Measurements from ENCODE around the gene CYFIP1. TPM values are rescaled to one million over a fixed set of nuclear protein-coding genes. Genes with fewer than 3 reads are reported as not detected.

Gene CYFIP1
- total RNA-seq, 2 experiments from 2014 or later, result 8.8 to 9.3 TPM

DNA sequence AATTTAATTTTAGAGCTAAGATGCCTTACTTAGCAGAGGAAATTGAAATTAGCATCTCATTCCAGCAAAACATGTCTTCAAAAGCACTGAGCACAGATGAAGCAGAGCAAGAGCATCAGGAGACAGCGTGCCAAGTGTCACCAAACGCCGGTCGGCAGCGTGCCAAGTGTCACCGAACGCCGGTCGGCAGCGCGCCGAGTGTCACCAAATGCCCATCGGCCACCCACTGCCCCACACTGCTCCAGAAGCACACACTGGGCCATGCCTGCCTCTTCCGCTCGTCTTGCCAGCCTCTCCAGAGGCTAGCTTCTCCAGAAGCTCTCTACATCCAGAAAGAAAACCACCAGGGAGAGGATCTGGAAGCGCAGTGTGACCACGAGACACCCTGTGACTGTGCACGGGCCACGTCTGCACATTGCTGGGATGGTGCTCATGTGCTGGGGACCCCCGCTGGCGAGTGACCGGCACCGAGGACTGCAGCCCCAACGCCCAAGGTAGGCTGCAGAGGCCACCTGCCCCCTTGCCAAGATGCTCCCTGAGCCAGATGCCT is 37.8 kb downstream of the CYFIP1 start:
- ChIA-PET POLR2A (no interaction called here), CTCF (no interaction called here)
- ATAC-seq, result no peak
- Mint-ChIP-seq H3K4me1 (ENCODE audit: low read depth) (no peaks in the 10 kb centered on the region), H3K4me3 (no peak overlapping the region), H3K27ac (no peak overlapping the region), H3K36me3 (ENCODE audit: low read depth) (no peaks in the 10 kb centered on the region), H3K9me3 (ENCODE audit: insufficient read depth) (no peaks in the 10 kb centered on the region), H3K27me3 (ENCODE audit: low read depth) (no peaks in the 10 kb centered on the region)
- DNase-seq, result no peak

DNA sequence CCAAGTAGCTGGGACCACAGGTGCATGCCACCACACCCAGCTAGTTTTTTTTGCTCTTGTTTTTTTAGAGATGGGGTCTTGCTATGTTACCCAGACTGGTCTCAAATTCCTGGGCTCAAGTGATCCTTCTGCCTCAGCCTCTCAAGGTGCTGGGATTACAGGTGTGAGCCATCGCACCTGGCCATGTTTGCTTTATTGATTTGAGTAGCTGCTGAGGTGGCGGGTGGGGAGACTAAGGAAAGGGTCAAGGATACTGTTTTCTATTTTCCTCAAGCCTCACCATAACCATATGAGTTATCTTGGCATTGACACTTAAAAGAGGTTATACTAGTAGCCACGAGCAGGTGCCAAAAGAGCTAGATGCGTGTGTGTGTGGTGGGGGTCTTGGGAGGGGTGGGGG is 39.0 kb downstream of the CYFIP1 start:
- ChIA-PET POLR2A (no interaction called here), CTCF (no interaction called here)
- Mint-ChIP-seq H3K4me3 (no peak overlapping the region), H3K36me3 (ENCODE audit: low read depth) (no peaks in the 10 kb centered on the region), H3K27ac (no peak overlapping the region), H3K9me3 (ENCODE audit: insufficient read depth) (no peaks in the 10 kb centered on the region), H3K4me1 (ENCODE audit: low read depth) (no peaks in the 10 kb centered on the region), H3K27me3 (ENCODE audit: low read depth) (no peaks in the 10 kb centered on the region)
- ATAC-seq (no peak), DNase-seq (no peak)

- H3K4me1 Mint-ChIP-seq (ENCODE audit: low read depth), result no peaks in the 10 kb centered on the region
- ATAC-seq, result no peak
- CTCF ChIA-PET, result no interaction called here
Observed at GRCh38 chr15:22939652-22940061, 40.5 kb downstream of the CYFIP1 start.

DNA sequence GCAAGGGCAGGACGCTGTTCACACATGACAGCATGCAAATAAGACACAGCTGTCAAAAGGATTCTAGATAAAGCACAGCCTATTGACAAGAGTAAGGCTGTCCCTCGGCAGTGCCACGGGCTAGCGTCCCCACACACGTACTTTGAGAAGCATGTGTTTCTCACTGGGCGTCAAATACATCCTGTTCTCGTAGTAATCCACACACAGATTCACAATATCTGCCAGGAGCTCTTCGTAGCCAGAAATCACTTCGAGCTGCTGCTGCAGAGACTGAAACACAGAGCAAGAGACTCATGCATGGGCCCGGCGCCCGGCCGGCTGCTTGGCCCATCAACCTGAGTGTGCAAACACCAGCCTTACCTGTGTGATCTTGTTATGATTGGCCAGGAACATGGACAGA is 41.1 kb downstream of the CYFIP1 start:
- ATAC-seq, result no peak
- no peaks in the 10 kb centered on the region for H3K36me3 Mint-ChIP-seq (ENCODE audit: low read depth)
- H3K9me3 Mint-ChIP-seq (ENCODE audit: insufficient read depth), result no peaks in the 10 kb centered on the region
- POLR2A ChIA-PET, result no interaction called here
- H3K27ac Mint-ChIP-seq, result no peak overlapping the region
- no peaks in the 10 kb centered on the region for H3K4me1 Mint-ChIP-seq (ENCODE audit: low read depth)
- no peak for DNase-seq
- H3K27me3 Mint-ChIP-seq (ENCODE audit: low read depth), result no peaks in the 10 kb centered on the region
- no peak overlapping the region for H3K4me3 Mint-ChIP-seq
- CTCF ChIA-PET, result no interaction called here

More at GRCh38 chr15:22939652-22940061, 40.5 kb downstream of the CYFIP1 start:
- no peaks in the 10 kb centered on the region for H3K27me3 Mint-ChIP-seq (ENCODE audit: low read depth)
- POLR2A ChIA-PET, result no interaction called here
- no peak for DNase-seq
- no peak overlapping the region for H3K4me3 Mint-ChIP-seq
- H3K9me3 Mint-ChIP-seq (ENCODE audit: insufficient read depth), result no peaks in the 10 kb centered on the region
- no peaks in the 10 kb centered on the region for H3K36me3 Mint-ChIP-seq (ENCODE audit: low read depth)
- no peak overlapping the region for H3K27ac Mint-ChIP-seq

DNA sequence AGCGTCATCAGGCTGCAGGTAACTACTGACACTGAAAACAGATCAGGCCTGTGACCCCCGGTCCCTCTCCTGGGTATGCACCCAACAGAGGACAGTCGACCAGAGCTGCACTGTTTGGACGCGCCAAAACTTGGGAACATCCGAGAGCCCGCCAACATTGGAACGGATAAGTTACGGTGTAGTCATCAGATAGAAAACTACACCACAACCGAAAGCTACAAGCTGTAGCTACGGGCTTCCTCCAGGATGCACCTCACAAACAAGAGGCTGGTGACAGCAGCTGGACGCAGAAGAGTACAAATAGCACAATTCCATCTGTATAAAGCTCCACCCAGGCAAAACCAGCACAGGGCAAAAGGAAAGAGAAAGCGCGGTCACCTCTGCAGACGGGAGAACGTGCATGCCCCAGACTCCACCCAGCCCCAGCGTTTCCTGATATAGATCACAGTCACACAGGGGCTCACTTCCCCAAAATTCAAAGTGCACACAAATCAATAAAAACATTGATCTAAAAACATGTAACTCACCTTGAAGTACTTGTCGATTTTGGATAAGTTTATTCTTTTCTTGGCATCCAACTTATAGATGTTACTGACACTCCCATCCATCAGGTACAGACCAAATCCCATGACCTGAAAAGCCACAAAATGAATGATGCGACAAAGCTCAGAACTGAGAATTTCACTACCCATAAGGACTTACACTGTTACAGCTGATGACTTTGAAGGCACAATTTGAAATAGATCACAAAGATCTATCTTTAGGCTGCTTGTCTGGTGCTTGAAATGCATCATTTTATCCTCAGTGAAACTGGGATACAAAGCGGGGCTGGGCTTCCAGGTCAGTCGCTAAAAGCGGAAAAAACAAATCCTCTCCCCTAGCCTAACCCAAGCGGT is 43.3 kb downstream of the CYFIP1 start:
- Mint-ChIP-seq H3K9me3 (ENCODE audit: insufficient read depth) (no peaks in the 10 kb centered on the region), H3K36me3 (ENCODE audit: low read depth) (no peaks in the 10 kb centered on the region), H3K4me1 (ENCODE audit: low read depth) (no peaks in the 10 kb centered on the region), H3K4me3 (no peak overlapping the region), H3K27me3 (ENCODE audit: low read depth) (no peaks in the 10 kb centered on the region), H3K27ac (no peak overlapping the region)
- ATAC-seq, result no peak
- CTCF ChIA-PET, result no interaction called here
- POLR2A ChIA-PET, result no interaction called here
- DNase-seq, result peak; percentile 24

DNA sequence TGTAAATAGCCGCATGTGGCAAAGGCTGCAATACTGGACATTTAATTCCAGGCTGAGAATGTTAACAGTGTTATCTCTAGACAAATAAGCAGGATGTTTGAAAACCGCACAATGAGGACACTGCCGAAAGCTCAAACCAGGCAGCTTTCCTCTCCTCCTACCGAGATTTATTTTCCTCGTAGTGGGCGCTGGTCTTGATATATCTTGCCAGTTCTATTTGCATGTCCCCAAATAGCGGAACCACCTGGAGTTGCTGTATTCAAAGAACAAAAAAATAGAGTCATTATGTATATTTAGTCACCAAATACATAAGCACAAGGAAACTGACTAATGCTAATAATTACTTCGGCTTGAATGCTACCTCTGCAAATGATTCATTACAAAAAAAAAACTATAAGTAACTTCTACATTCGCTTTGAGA is 46.5 kb downstream of the CYFIP1 start:
- no peaks in the 10 kb centered on the region for H3K4me1 Mint-ChIP-seq (ENCODE audit: low read depth)
- DNase-seq, result no peak

DNA sequence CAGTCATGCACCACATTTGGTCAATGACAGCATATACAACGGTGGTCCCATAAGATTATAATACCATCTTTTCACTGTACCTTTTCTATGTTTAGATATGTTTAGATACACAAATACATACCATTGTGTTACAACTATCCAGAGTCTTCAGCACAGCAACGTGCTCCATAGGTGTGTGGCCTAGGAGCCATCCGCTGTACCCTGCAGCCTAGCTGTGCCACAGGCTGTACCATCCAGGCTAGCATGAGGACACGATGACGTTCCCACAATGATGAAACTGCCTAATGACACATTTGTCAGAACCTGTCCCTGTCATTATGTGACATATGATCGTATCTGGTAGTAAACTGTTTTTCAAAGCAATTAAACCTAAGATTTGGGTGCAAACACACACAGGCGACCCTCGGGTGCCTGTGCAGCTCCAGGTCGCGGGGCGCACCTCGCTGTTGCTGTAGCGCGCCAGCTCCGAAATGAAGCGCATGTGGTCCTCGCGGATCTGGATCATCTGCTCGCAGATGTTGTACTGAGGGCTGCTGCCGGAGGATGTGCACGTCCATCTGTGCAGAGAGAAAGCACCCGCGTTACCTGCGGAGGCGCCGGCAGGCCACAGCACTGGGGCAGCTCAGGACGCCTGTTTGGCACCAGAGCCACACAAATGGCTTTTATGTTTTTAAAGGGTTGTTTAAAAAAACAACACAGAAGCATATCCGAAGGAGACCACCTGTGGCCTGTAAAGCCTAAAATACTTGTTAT is 48.2 kb downstream of the CYFIP1 start:
- Mint-ChIP-seq H3K36me3 (ENCODE audit: low read depth) (no peaks in the 10 kb centered on the region), H3K27ac (no peak overlapping the region), H3K4me3 (no peak overlapping the region), H3K9me3 (ENCODE audit: insufficient read depth) (no peaks in the 10 kb centered on the region), H3K27me3 (ENCODE audit: low read depth) (no peaks in the 10 kb centered on the region), H3K4me1 (ENCODE audit: low read depth) (no peaks in the 10 kb centered on the region)
- no peak for DNase-seq
- CTCF ChIA-PET, result no interaction called here
- POLR2A ChIA-PET, result no interaction called here
- ATAC-seq, result no peak

More for the DNA sequence above, 46.5 kb downstream of the CYFIP1 start:
- CTCF ChIA-PET, result no interaction called here
- Mint-ChIP-seq H3K27me3 (ENCODE audit: low read depth) (no peaks in the 10 kb centered on the region), H3K27ac (no peak overlapping the region), H3K9me3 (ENCODE audit: insufficient read depth) (no peaks in the 10 kb centered on the region), H3K36me3 (ENCODE audit: low read depth) (no peaks in the 10 kb centered on the region), H3K4me3 (no peak overlapping the region)
- POLR2A ChIA-PET, result no interaction called here
- ATAC-seq, result no peak

GRCh38 chr15:22930782-22931484 is 49.2 kb downstream of the CYFIP1 start:
- no peak for DNase-seq
- H3K4me3 Mint-ChIP-seq, result no peak overlapping the region
- H3K4me1 Mint-ChIP-seq (ENCODE audit: low read depth), result no peaks in the 10 kb centered on the region
- POLR2A ChIA-PET, result no interaction called here
- no peaks in the 10 kb centered on the region for H3K36me3 Mint-ChIP-seq (ENCODE audit: low read depth)
- no peaks in the 10 kb centered on the region for H3K27me3 Mint-ChIP-seq (ENCODE audit: low read depth)
- no peaks in the 10 kb centered on the region for H3K9me3 Mint-ChIP-seq (ENCODE audit: insufficient read depth)
- CTCF ChIA-PET, result no interaction called here
- H3K27ac Mint-ChIP-seq, result no peak overlapping the region
- no peak for ATAC-seq

DNA sequence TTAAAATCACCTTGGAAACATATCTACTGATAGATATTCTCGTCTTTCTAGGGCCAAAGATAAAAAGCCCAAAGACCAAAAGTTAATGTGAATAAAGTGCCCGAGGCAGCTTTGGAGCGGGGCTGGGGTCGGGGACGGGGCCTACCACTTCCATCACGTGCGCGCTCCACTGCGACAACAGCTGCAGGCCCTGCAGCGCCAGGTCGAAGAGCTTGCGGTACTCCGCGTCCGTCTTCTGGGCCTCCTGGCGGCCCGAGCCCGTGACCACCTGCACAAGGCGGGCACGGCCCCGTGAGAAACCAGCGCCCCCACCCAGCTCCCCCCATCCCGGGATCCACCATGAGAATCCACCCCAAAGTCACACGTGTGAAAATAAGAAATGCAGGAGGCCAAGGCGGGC is 52.4 kb downstream of the CYFIP1 start:
- no peaks in the 10 kb centered on the region for H3K36me3 Mint-ChIP-seq (ENCODE audit: low read depth)
- H3K27me3 Mint-ChIP-seq (ENCODE audit: low read depth), result no peaks in the 10 kb centered on the region
- H3K9me3 Mint-ChIP-seq (ENCODE audit: insufficient read depth), result no peaks in the 10 kb centered on the region
- no peak for ATAC-seq
- no peaks in the 10 kb centered on the region for H3K4me1 Mint-ChIP-seq (ENCODE audit: low read depth)
- no peak for DNase-seq
- no peak overlapping the region for H3K4me3 Mint-ChIP-seq
- CTCF ChIA-PET, result no interaction called here
- H3K27ac Mint-ChIP-seq, result no peak overlapping the region
- POLR2A ChIA-PET, result interaction anchor here (0.6 kb wide), 1 partner anchor 35 kb away, joined by 3 read pairs; no protein-coding TSS in a partner anchor

DNA sequence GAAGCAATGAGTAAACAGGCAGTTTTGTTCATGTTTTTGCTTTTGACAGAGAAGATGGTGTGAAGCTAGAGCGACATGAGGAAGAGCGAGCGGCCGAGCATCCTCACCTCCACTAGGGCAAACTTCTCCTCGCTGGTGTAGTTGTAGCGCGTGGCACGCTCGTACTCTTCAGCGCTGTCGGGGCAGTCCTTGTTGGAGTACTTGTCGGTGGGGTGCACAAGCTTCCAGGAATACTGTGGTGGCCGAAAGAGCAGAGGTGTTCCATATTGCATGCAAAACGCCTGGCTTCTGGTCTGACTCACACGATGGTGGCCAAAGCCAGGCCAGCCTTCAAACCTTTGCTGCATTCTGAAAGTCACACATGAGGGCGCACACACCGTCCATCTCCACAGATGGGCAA is 54.3 kb downstream of the CYFIP1 start:
- ATAC-seq (no peak), DNase-seq (no peak)
- Mint-ChIP-seq H3K4me1 (ENCODE audit: low read depth) (no peaks in the 10 kb centered on the region), H3K4me3 (no peak overlapping the region), H3K27ac (no peak overlapping the region), H3K9me3 (ENCODE audit: insufficient read depth) (no peaks in the 10 kb centered on the region), H3K36me3 (ENCODE audit: low read depth) (no peaks in the 10 kb centered on the region), H3K27me3 (ENCODE audit: low read depth) (no peaks in the 10 kb centered on the region)
- ChIA-PET CTCF (no interaction called here), POLR2A (no interaction called here)

DNA sequence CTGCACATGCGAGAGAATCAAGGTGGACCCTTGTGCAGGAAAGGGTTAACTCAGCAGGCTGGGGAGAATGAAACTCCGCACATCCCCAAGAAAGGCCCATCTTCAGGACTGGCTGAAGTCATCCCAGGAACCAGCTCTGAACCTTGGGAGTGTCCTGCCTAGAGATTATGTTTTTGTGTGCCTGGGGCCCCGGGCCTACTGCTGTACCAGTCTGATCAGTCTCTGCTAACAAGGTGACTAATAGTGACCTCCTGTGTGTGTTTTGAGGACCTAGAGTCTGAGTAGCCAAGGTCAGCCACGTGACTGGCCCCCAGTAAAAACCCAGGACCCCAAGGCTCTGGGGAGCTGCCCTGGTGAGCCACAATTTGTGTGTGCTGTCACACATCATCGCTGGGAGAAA is 58.2 kb downstream of the CYFIP1 start:
- ChIA-PET CTCF (no interaction called here), POLR2A (no interaction called here)
- Mint-ChIP-seq H3K4me1 (ENCODE audit: low read depth) (no peaks in the 10 kb centered on the region), H3K9me3 (ENCODE audit: insufficient read depth) (no peaks in the 10 kb centered on the region), H3K27me3 (ENCODE audit: low read depth) (no peaks in the 10 kb centered on the region), H3K36me3 (ENCODE audit: low read depth) (no peaks in the 10 kb centered on the region), H3K27ac (no peak overlapping the region), H3K4me3 (no peak overlapping the region)
- DNase-seq, result no peak
- no peak for ATAC-seq

DNA sequence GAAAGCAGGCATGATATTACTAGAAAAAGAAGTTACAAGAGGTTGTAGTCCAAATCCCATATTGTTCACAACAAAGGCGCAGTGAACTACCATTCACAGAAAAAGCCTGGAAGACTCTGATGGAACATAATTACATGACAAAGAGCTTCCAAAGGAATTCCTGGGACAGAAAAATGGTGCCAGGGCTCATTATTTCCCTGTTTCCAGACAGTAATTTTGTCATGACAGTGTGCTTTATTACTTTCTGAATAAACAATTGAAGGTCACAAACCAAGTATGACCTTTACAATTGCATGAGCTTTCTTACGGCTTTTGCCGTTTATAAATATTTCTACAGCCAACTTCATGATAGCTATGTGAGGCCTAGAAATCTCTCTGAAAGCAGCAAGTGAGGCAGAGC is 61.0 kb downstream of the CYFIP1 start:
- no peak for DNase-seq
- ATAC-seq, result no peak
- no peaks in the 10 kb centered on the region for H3K27me3 Mint-ChIP-seq (ENCODE audit: low read depth)
- no peak overlapping the region for H3K4me3 Mint-ChIP-seq
- no peaks in the 10 kb centered on the region for H3K36me3 Mint-ChIP-seq (ENCODE audit: low read depth)
- CTCF ChIA-PET, result no interaction called here
- POLR2A ChIA-PET, result no interaction called here
- H3K4me1 Mint-ChIP-seq (ENCODE audit: low read depth), result no peaks in the 10 kb centered on the region
- H3K27ac Mint-ChIP-seq, result no peak overlapping the region
- no peaks in the 10 kb centered on the region for H3K9me3 Mint-ChIP-seq (ENCODE audit: insufficient read depth)
